Measurements from ENCODE around the gene CSNK2A3. TPM values are rescaled to one million over a fixed set of nuclear protein-coding genes. Genes with fewer than 3 reads are reported as not detected.

CSNK2A3 gene
- total RNA-seq, 1 experiment from 2014 or later, result 1.7 TPM

DNA sequence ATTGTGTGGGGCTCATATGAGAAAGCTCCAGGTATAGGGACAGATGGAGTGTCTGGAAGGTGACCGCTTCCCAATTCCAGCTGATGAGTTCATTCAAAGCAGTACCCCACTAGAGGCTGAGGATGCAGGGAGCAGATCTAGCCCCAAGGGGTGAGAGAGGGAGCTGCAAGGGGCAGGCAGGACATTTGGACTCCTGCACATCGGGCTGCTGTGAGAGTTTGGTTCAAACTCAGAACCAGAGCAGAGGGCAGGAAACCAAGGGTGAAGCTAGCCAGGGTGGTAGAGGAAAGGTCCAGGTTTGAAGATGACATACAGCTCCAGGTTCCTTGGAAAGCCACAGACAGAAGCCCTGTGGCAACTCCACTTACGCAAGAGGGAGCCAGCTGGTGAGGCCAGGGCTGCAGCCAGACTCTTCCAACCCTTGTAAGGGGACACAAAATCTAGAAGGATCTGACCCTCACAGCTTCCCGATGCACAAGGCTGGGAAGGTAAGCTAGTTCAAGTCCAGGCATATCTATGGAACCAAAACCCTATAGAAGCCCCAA lies 1.9 kb downstream of the CSNK2A3 start:
- no peak overlapping the region for H2BK120ac ChIP-seq (ENCODE audit: low read depth, low read length, poor library complexity, severe bottlenecking)
- no peak overlapping the region for H3K27ac ChIP-seq (ENCODE audit: insufficient read length, low read depth, low read length)
- H2AK5ac ChIP-seq (ENCODE audit: insufficient read length, low read length), result no peak overlapping the region
- Mint-ChIP-seq H3K27ac (peak overlapping the region in 1 of 3 experiments; percentile 34; a peak in 1 of 7 replicates), H3K27me3 (ENCODE audit: low read depth) (peaks cover 3% of the 10 kb centered on the region; the same call in 1 of the 2 replicates), H3K9me3 (no peaks in the 10 kb centered on the region), H3K36me3 (ENCODE audit: insufficient read depth in 1 of 3, low read depth in 3 of 3) (no peaks in the 10 kb centered on the region), H3K4me1 (peaks cover 5 to 10% of the 10 kb centered on the region in 2 experiments), H3K4me3 (no peak overlapping the region)
- H3K27me3 ChIP-seq (ENCODE audit: insufficient read depth, low read length), result no peaks in the 10 kb centered on the region
- H3K23ac ChIP-seq (ENCODE audit: insufficient read length, low read depth, low read length), result no peak overlapping the region
- no peak overlapping the region for H3K4me2 ChIP-seq (ENCODE audit: insufficient read depth, insufficient read length, low read length)
- no peaks in the 10 kb centered on the region for H3K79me2 ChIP-seq (ENCODE audit: insufficient read depth, low read length)
- peaks cover 2% of the 10 kb centered on the region; the same call in 1 of the 2 replicates for H3K4me1 ChIP-seq (ENCODE audit: insufficient read depth, low read length)
- no peak overlapping the region for H3K56ac ChIP-seq (ENCODE audit: insufficient read length, low read depth, low read length)
- H2BK5ac ChIP-seq (ENCODE audit: insufficient read length, low read length), result no peak overlapping the region
- H3K18ac ChIP-seq (ENCODE audit: insufficient read length, low read depth, low read length), result no peak overlapping the region
- no peak overlapping the region for H3T11ph ChIP-seq (ENCODE audit: low read length)
- H4K5ac ChIP-seq (ENCODE audit: insufficient read length, low read depth, low read length), result no peak overlapping the region
- no peak overlapping the region for H2AFZ ChIP-seq (ENCODE audit: low read length)
- no peak overlapping the region for H4K8ac ChIP-seq (replicated peaks; ENCODE audit: insufficient read length, low read depth, low read length)
- H3K4ac ChIP-seq (ENCODE audit: low read depth, low read length), result no peak overlapping the region
- H3K9me3 ChIP-seq (ENCODE audit: control insufficient read depth, low read depth, low read length), result no peaks in the 10 kb centered on the region
- H3K23me2 ChIP-seq (ENCODE audit: insufficient read length, low read depth, low read length, poor library complexity, severe bottlenecking), result no peaks in the 10 kb centered on the region
- H3K79me1 ChIP-seq (ENCODE audit: insufficient read depth, low read depth, low read length, poor library complexity, severe bottlenecking), result no peaks in the 10 kb centered on the region
- no CpG with 5 or more reads among the region's 4 CpGs for WGBS (ENCODE audit: extremely low coverage, insufficient read length, low lambda C conversion rate)
- H4K20me1 ChIP-seq (ENCODE audit: control insufficient read depth, insufficient read depth, insufficient read length), result no peaks in the 10 kb centered on the region
- DNase-seq, result no peak
- H3K14ac ChIP-seq (ENCODE audit: insufficient read depth, low read length), result no peak overlapping the region; the same call in 1 of the 2 replicates
- H3K9ac ChIP-seq (ENCODE audit: extremely low read depth, insufficient read length, low read length), result no peak overlapping the region
- no peak for TF ChIP-seq CTCF (conservative IDR thresholded peaks at IDR 0.05)
- no peak overlapping the region for H4K91ac ChIP-seq (ENCODE audit: insufficient read length, low read depth, low read length)
- H2BK20ac ChIP-seq (ENCODE audit: low read depth, low read length, poor library complexity, severe bottlenecking), result no peak overlapping the region
- no peak overlapping the region for H2BK15ac ChIP-seq (ENCODE audit: low read depth, low read length)
- H2BK12ac ChIP-seq (ENCODE audit: insufficient read length, low read depth, low read length), result no peak overlapping the region

All from H9 (cell line).